ENCODE results near the gene NR4A1. TPM values are rescaled to one million over a fixed set of nuclear protein-coding genes. Genes with fewer than 3 reads are reported as not detected.

Gene NR4A1
- total RNA-seq, 2 donors from 2014 or later: 150 to 238 TPM

DNA sequence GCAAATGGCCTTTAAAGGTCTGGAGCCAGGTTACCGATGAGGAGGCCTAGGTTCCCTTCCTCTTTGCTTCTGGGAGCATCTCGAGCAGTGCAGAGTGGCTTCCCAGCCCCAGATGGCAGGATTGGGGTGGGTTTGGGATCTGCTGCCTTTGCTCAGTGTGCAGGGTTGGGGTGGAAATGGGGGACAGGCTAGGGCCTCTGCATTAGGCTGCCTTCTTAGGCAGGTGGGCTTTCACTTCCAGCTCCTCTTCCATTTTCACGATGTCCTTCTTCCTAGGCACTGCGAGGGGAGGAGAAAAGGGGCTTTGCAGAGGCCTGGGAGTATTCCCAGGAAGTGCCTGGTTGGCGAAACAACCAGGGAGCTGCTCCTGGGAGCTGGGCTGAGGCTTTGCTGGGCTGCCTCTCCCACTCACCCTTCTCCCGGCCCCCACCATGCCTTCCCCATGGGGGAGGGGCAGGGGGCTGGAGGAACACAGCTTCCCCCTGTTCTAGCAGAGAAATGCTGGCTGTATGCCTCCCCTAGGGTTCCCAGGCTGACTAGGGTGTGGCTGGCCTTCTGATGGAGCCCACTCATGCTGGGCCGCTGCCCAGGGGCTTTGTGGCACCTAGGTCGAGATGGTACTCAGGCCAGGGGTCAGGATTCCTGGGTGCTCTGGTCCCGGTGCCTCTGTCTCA is 2.4 kb downstream of the NR4A1 start:
- Histone ChIP-seq H3K36me3 (peaks cover 54% of the 10 kb centered on the region), H3K9me3 (no peaks in the 10 kb centered on the region), H3K27ac (peak overlapping the region; percentile 99), H3K4me1 (peaks cover 0 to 75% of the 10 kb centered on the region in 2 donors), H3K4me3 (peak overlapping the region; percentile 65 to 67), H3K27me3 (no peaks in the 10 kb centered on the region)
- DNase-seq (ENCODE audit: low spot score): no peak
- TF ChIP-seq, protein P1, sequence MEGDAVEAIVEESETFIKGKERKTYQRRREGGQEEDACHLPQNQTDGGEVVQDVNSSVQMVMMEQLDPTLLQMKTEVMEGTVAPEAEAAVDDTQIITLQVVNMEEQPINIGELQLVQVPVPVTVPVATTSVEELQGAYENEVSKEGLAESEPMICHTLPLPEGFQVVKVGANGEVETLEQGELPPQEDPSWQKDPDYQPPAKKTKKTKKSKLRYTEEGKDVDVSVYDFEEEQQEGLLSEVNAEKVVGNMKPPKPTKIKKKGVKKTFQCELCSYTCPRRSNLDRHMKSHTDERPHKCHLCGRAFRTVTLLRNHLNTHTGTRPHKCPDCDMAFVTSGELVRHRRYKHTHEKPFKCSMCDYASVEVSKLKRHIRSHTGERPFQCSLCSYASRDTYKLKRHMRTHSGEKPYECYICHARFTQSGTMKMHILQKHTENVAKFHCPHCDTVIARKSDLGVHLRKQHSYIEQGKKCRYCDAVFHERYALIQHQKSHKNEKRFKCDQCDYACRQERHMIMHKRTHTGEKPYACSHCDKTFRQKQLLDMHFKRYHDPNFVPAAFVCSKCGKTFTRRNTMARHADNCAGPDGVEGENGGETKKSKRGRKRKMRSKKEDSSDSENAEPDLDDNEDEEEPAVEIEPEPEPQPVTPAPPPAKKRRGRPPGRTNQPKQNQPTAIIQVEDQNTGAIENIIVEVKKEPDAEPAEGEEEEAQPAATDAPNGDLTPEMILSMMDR (IDR thresholded peaks at IDR 0.05): no peak

DNA sequence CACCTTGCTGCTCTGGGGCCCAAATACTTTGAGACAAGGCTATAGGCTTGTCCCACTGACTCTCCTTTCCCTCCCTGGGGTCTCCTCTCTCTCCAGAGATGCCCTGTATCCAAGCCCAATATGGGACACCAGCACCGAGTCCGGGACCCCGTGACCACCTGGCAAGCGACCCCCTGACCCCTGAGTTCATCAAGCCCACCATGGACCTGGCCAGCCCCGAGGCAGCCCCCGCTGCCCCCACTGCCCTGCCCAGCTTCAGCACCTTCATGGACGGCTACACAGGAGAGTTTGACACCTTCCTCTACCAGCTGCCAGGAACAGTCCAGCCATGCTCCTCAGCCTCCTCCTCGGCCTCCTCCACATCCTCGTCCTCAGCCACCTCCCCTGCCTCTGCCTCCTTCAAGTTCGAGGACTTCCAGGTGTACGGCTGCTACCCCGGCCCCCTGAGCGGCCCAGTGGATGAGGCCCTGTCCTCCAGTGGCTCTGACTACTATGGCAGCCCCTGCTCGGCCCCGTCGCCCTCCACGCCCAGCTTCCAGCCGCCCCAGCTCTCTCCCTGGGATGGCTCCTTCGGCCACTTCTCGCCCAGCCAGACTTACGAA is 3.1 kb downstream of the NR4A1 start:
- DNase-seq (ENCODE audit: low spot score): no peak
- H3K4me1 ChIP-seq: peaks cover 0 to 68% of the 10 kb centered on the region in 2 donors
- H3K36me3 ChIP-seq: peaks cover 61% of the 10 kb centered on the region
- no peaks in the 10 kb centered on the region for H3K9me3 ChIP-seq
- H3K27me3 ChIP-seq: no peaks in the 10 kb centered on the region
- H3K27ac ChIP-seq: peak overlapping the region; percentile 99
- TF ChIP-seq, protein P1 (IDR thresholded peaks at IDR 0.05): no peak
- H3K4me3 ChIP-seq: peak overlapping the region; percentile 65 to 67

DNA sequence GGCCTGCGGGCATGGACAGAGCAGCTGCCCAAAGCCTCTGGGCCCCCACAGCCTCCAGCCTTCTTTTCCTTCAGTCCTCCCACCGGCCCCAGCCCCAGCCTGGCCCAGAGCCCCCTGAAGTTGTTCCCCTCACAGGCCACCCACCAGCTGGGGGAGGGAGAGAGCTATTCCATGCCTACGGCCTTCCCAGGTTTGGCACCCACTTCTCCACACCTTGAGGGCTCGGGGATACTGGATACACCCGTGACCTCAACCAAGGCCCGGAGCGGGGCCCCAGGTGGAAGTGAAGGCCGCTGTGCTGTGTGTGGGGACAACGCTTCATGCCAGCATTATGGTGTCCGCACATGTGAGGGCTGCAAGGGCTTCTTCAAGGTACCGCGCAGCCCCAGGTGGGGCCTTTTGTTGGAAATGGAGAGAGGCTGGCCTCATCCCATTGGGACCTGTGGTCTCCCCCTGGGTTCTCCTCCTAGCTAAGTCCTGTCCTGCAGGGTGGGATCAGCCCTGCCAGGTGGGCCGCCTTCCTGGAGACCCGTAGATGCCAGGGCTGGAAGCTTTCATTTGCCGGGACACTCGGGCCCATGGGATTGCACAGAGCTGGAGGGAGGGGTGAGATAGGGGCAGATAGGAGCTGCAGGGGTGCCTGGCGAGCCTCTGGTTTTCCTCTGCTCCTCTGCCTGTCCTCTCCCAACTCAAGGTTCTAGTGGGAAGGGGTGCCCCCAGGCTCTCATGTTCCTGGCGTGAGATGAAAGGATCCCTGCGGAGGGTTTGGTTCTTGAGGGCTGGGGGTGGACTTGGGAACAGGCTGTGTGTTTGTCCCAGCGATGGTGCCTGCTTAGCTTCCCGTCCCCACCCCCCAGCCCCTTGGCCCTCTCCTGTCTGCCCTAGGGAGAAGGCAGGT is 3.8 kb downstream of the NR4A1 start:
- Histone ChIP-seq H3K27me3 (no peaks in the 10 kb centered on the region), H3K4me1 (peaks cover 0 to 61% of the 10 kb centered on the region in 2 donors), H3K36me3 (peaks cover 66% of the 10 kb centered on the region), H3K4me3 (peak overlapping the region in 1 of 2 donors; percentile 67), H3K9me3 (no peaks in the 10 kb centered on the region), H3K27ac (peak overlapping the region; percentile 45 to 99)
- no peak for DNase-seq (ENCODE audit: low spot score)
- TF ChIP-seq, protein P1 (IDR thresholded peaks at IDR 0.05): no peak

DNA sequence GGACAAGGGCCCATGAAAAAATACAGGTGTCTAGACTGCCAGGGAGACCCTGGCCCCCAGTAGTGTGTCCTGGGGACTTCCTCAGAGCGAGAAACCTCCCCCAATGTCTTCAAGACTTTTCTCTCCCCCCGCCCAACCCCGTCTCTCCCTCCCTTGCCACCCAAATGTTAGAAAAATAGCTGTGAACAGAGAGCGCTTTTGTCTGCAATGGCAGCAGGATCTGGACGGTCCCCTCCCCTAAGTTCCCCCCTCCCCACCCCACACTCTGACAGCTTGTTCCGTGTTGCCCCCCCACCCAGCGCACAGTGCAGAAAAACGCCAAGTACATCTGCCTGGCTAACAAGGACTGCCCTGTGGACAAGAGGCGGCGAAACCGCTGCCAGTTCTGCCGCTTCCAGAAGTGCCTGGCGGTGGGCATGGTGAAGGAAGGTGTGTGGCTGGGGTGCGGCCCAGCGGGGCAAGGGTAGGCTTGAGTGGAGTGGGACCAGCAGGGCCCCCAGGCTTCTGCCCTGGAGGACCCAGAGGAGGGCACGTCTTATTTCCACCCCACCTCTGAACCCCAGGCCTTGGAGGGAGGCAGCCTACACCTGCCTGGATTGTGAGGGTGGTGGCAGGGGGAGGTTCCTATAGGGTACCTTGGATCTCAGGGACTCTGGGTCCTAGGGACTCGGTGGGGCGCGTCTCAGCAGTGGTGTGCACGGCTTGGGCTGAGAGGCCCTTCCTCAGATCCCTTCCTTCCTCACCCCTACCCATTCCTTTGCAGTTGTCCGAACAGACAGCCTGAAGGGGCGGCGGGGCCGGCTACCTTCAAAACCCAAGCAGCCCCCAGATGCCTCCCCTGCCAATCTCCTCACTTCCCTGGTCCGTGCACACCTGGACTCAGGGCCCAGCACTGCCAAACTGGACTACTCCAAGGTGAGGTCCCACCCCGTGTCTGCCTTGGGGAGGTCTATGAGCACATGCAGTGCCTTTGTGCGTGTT is 4.8 kb downstream of the NR4A1 start:
- H3K4me3 ChIP-seq: peak overlapping the region in 1 of 2 donors; percentile 67
- DNase-seq (ENCODE audit: low spot score): no peak
- H3K36me3 ChIP-seq: peaks cover 66% of the 10 kb centered on the region
- TF ChIP-seq, protein P1 (IDR thresholded peaks at IDR 0.05): no peak
- H3K4me1 ChIP-seq: peaks cover 0 to 54% of the 10 kb centered on the region in 2 donors
- no peaks in the 10 kb centered on the region for H3K27me3 ChIP-seq
- H3K9me3 ChIP-seq: no peaks in the 10 kb centered on the region
- H3K27ac ChIP-seq: peak overlapping the region; percentile 39 to 99
